ENCODE measurements around the gene RNF31.

DNA sequence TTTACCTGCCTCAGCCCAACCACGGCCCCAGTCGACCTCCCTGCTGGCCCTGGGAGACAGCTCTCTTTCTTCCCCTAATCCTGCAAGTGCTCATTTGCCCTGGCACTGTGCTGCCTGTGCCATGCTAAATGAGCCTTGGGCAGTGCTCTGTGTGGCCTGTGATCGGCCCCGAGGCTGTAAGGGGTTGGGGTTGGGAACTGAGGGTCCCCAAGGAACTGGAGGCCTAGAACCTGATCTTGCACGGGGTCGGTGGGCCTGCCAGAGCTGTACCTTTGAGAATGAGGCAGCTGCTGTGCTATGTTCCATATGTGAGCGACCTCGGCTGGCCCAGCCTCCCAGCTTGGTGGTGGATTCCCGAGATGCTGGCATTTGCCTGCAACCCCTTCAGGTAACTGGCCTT lies 2.8 kb downstream of the RNF31 start:
- TF ChIP-seq, protein P1, sequence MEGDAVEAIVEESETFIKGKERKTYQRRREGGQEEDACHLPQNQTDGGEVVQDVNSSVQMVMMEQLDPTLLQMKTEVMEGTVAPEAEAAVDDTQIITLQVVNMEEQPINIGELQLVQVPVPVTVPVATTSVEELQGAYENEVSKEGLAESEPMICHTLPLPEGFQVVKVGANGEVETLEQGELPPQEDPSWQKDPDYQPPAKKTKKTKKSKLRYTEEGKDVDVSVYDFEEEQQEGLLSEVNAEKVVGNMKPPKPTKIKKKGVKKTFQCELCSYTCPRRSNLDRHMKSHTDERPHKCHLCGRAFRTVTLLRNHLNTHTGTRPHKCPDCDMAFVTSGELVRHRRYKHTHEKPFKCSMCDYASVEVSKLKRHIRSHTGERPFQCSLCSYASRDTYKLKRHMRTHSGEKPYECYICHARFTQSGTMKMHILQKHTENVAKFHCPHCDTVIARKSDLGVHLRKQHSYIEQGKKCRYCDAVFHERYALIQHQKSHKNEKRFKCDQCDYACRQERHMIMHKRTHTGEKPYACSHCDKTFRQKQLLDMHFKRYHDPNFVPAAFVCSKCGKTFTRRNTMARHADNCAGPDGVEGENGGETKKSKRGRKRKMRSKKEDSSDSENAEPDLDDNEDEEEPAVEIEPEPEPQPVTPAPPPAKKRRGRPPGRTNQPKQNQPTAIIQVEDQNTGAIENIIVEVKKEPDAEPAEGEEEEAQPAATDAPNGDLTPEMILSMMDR (IDR thresholded peaks at IDR 0.05) = no peak
- no peak for TF ChIP-seq EZH2 (IDR thresholded peaks at IDR 0.05; ENCODE audit: borderline replicate concordance, insufficient read depth, low read depth, low read length, poor library complexity, severe bottlenecking)
